HCT116 (cell line): Measurements from ENCODE around the gene FBXO31.

Source experiments
- EZH2 ChIP-seq: fragments of 200-600 bp; sonication (generic); IDR thresholded peaks from 2 replicates; pipeline ENCODE4 v1.6.1; 2017; ENCODE audit warnings: antibody characterized with exemption, mixed run types
- EZH2phosphoT487 ChIP-seq: fragments of 200-600 bp; IDR thresholded peaks from 2 replicates; pipeline ENCODE4 v1.6.1; 2018; ENCODE audit warnings: antibody characterized with exemption, borderline replicate concordance
- POLR2A ChIP-seq: IDR thresholded peaks from 2 replicates; pipeline ENCODE4 v1.7.0; 2011; ENCODE audit warnings: borderline replicate concordance; ENCODE audit not compliant: insufficient read depth, insufficient read length; ENCODE audit errors: extremely low read depth
- RAD21 ChIP-seq: IDR thresholded peaks from 2 replicates; pipeline ENCODE4 v1.6.1; 2012; ENCODE audit warnings: low read depth, mild to moderate bottlenecking
- SIN3A ChIP-seq: IDR thresholded peaks from 2 replicates; pipeline ENCODE4 v1.6.1; 2012; ENCODE audit warnings: low read depth
- SRF ChIP-seq: IDR thresholded peaks from 2 replicates; pipeline ENCODE4 v1.6.1; 2012; ENCODE audit warnings: low read depth
- TCF7L2 ChIP-seq: IDR thresholded peaks from 2 replicates; pipeline ENCODE4 v1.7.0; 2011; ENCODE audit warnings: borderline replicate concordance, inconsistent platforms; ENCODE audit not compliant: insufficient read depth, insufficient read length; ENCODE audit errors: extremely low read depth
- YY1 ChIP-seq: IDR thresholded peaks from 2 replicates; pipeline ENCODE4 v1.6.1; 2011; ENCODE audit warnings: low read length, low read depth, moderate library complexity, mild to moderate bottlenecking; ENCODE audit not compliant: insufficient replicate concordance; ENCODE audit errors: extremely low read depth
- TF ChIP-seq, protein P1 (sequence below), 3 experiments: fragments of 200-600 bp in 1 of 3; sonication (generic) in 1 of 3; IDR thresholded peaks in 2 of 3; conservative IDR thresholded peaks in 1 of 3; 2 replicates each; pipeline ENCODE4 v1.5.1; 2012 to 2017; ENCODE audit warnings: low read depth in 2 of 3, low read length in 2 of 3, antibody characterized with exemption in 1 of 3, borderline replicate concordance in 1 of 3, control low read depth in 1 of 3, mild to moderate bottlenecking in 1 of 3, mixed read lengths in 1 of 3, mixed run types in 1 of 3, moderate library complexity in 1 of 3; ENCODE audit not compliant: insufficient read depth in 1 of 3
- TF ChIP-seq, protein P2 (sequence below): IDR thresholded peaks from 2 replicates; pipeline ENCODE4 v1.6.1; 2012
- TF ChIP-seq, protein P3 (sequence below): IDR thresholded peaks from 2 replicates; pipeline ENCODE4 v1.6.1; 2012; ENCODE audit warnings: low read depth

GRCh38 chr16:87308826-87309225 is 74.8 kb downstream of the FBXO31 start:
- TF ChIP-seq YY1 (no peak), TCF7L2 (no peak), EZH2 (no peak), RAD21 (no peak), SRF (no peak), SIN3A (no peak), EZH2phosphoT487 (no peak), POLR2A (no peak)
- TF ChIP-seq, protein P1, sequence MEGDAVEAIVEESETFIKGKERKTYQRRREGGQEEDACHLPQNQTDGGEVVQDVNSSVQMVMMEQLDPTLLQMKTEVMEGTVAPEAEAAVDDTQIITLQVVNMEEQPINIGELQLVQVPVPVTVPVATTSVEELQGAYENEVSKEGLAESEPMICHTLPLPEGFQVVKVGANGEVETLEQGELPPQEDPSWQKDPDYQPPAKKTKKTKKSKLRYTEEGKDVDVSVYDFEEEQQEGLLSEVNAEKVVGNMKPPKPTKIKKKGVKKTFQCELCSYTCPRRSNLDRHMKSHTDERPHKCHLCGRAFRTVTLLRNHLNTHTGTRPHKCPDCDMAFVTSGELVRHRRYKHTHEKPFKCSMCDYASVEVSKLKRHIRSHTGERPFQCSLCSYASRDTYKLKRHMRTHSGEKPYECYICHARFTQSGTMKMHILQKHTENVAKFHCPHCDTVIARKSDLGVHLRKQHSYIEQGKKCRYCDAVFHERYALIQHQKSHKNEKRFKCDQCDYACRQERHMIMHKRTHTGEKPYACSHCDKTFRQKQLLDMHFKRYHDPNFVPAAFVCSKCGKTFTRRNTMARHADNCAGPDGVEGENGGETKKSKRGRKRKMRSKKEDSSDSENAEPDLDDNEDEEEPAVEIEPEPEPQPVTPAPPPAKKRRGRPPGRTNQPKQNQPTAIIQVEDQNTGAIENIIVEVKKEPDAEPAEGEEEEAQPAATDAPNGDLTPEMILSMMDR (IDR thresholded peaks at IDR 0.05 in 2 of 3, conservative IDR thresholded peaks at IDR 0.05 in 1 of 3; ENCODE audit: borderline replicate concordance in 1 of 3, insufficient read depth in 1 of 3, low read depth in 2 of 3, low read length in 2 of 3) = no peak
- TF ChIP-seq, protein P2, sequence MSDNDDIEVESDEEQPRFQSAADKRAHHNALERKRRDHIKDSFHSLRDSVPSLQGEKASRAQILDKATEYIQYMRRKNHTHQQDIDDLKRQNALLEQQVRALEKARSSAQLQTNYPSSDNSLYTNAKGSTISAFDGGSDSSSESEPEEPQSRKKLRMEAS = no peak
- TF ChIP-seq, protein P3, sequence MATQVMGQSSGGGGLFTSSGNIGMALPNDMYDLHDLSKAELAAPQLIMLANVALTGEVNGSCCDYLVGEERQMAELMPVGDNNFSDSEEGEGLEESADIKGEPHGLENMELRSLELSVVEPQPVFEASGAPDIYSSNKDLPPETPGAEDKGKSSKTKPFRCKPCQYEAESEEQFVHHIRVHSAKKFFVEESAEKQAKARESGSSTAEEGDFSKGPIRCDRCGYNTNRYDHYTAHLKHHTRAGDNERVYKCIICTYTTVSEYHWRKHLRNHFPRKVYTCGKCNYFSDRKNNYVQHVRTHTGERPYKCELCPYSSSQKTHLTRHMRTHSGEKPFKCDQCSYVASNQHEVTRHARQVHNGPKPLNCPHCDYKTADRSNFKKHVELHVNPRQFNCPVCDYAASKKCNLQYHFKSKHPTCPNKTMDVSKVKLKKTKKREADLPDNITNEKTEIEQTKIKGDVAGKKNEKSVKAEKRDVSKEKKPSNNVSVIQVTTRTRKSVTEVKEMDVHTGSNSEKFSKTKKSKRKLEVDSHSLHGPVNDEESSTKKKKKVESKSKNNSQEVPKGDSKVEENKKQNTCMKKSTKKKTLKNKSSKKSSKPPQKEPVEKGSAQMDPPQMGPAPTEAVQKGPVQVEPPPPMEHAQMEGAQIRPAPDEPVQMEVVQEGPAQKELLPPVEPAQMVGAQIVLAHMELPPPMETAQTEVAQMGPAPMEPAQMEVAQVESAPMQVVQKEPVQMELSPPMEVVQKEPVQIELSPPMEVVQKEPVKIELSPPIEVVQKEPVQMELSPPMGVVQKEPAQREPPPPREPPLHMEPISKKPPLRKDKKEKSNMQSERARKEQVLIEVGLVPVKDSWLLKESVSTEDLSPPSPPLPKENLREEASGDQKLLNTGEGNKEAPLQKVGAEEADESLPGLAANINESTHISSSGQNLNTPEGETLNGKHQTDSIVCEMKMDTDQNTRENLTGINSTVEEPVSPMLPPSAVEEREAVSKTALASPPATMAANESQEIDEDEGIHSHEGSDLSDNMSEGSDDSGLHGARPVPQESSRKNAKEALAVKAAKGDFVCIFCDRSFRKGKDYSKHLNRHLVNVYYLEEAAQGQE = no peak
